ENCODE results near the gene WDR91.

The WDR91 gene

DNA sequence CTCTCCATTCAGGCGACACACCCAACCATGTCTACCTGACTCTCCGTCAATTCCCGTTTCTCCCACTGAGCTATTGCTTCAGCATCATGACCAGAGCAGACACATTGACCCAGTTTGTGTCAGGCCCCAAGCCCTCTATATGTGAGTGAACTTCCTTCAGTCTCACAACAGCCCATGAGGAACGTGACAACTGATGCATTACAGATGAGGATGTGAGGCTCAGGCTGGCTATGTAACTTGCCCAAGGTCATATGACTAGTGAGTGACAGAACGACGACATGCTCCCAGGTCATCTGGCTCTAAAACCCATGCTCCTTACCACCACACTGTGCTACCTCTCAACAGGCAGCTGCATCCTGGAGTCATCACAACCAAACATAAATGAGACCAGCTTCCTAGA lies 59.8 kb downstream of the WDR91 start:
- TF ChIP-seq CTCF (IDR thresholded peaks at IDR 0.05; ENCODE audit: low read depth, low read length, missing control alignments): no peak
- DNase-seq (ENCODE audit: low read depth): no peak
- in situ Hi-C loops (cut with HindIII; ENCODE audit: low sequenced_read_pairs): no loop called here
- H3K4me3 ChIP-seq (ENCODE audit: low read depth, low read length): no peak overlapping the region

DNA sequence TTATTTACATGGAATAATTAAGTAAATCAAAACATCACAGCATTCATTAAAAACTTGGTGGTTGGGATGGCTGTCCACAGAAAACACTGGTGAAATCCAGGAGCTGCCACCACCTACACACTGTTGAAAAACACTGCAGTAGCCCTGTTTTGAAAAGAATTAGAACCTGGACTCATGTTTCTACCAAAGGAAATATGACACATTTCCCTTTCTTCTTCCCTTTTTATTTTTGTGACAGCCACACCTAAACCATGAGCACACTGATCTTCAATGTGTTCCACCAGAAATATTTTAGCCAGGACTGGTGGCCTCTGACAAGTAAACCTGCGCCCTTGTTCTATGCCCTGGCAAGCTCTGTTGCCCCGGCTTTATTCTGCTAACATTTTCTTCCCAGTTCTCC lies 60.2 kb downstream of the WDR91 start:
- no peak overlapping the region for H3K4me3 ChIP-seq (ENCODE audit: low read depth, low read length)
- DNase-seq (ENCODE audit: low read depth): no peak
- TF ChIP-seq CTCF (IDR thresholded peaks at IDR 0.05; ENCODE audit: low read depth, low read length, missing control alignments): no peak
- in situ Hi-C loops (cut with HindIII; ENCODE audit: low sequenced_read_pairs): no loop called here

- in situ Hi-C loops (cut with HindIII; ENCODE audit: low sequenced_read_pairs): no loop called here
- no peak overlapping the region for H3K4me3 ChIP-seq (ENCODE audit: low read depth, low read length)
- DNase-seq (ENCODE audit: low read depth): no peak
- TF ChIP-seq CTCF (IDR thresholded peaks at IDR 0.05; ENCODE audit: low read depth, low read length, missing control alignments): no peak
These were observed 61.1 kb downstream of the WDR91 start for GRCh38 chr7:135150072-135150782.

DNA sequence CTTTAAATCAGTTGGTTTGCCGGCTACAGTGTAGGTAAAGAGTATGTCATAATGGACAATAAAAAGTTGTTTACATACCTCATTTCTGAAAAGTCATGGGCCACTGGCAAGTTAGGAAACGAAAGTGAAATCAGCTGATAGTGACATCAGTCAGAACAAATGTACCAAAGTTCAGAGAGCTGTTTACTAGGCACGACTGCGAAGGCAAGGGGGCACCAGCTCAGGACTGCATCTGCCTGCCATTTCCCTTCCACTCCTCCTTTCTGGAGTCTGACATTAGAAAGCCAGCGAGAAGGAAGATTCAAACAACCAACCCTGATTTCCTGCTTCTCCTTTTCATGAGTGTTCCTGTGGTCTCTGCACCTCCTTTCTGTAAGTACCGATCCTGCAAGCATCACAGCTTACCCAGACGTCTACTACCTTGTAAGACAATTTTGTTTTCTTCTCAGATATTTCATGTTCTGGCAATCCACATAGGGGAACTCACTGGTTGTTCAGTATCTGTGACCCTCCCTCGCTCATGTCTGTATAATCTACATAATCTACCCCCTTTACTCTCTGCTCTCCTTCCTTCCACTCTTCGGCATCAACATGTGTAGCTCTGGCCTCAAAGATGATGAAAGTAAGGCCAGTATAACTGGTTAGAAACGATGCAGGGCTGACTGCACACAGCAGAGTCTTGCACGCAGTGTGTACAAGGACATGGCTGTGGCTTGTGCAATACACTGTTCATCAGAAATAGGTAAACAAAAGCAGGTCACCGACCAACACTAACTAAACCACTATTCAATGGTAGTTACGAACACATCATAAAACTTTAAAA lies 63.2 kb downstream of the WDR91 start, which contains the start of gene TMEM140:
Gene TMEM140 (plus strand): TSS at position 174 of the 823 bp plus-strand sequence. CDS start 16,370 bp downstream, outside the sequence.
- in situ Hi-C loops (cut with HindIII; ENCODE audit: low sequenced_read_pairs): no loop called here
- DNase-seq (ENCODE audit: low read depth): no peak
- no peak within 1 kb of the TSS for H3K4me3 ChIP-seq (ENCODE audit: low read depth, low read length)
- no peak for TF ChIP-seq CTCF (IDR thresholded peaks at IDR 0.05; ENCODE audit: low read depth, low read length, missing control alignments)

- in situ Hi-C loops (cut with HindIII; ENCODE audit: low sequenced_read_pairs): no loop called here
- DNase-seq (ENCODE audit: low read depth): no peak
- TF ChIP-seq CTCF (IDR thresholded peaks at IDR 0.05; ENCODE audit: low read depth, low read length, missing control alignments): no peak
- H3K4me3 ChIP-seq (ENCODE audit: low read depth, low read length): no peak overlapping the region
These were observed 63.9 kb downstream of the WDR91 start for GRCh38 chr7:135147341-135147898.

GRCh38 chr7:135143885-135144668 lies 67.2 kb downstream of the WDR91 start:
- no peak overlapping the region for H3K4me3 ChIP-seq (ENCODE audit: low read depth, low read length)
- DNase-seq (ENCODE audit: low read depth): no peak
- no peak for TF ChIP-seq CTCF (IDR thresholded peaks at IDR 0.05; ENCODE audit: low read depth, low read length, missing control alignments)
- in situ Hi-C loops (cut with HindIII; ENCODE audit: low sequenced_read_pairs): no loop called here

Data from astrocyte of the cerebellum (primary cell).